H1 (cell line): ENCODE measurements around the gene RAMP2. TPM values are rescaled to one million over a fixed set of nuclear protein-coding genes. Genes with fewer than 3 reads are reported as not detected.

ENCODE experiments used
- CTCF ChIA-PET: fragments of 300-600 bp; sonication (Branson Sonifier 250); formaldehyde crosslinking; loops from one replicate; lab custom pipeline; 2021; ENCODE audit not compliant: partially characterized antibody; lab: Charles Lee
- POLR2A ChIA-PET: fragments of 300-600 bp; sonication (Branson Sonifier 250); formaldehyde crosslinking; loops from one replicate; lab custom pipeline; 2021; ENCODE audit warnings: inconsistent platforms; ENCODE audit not compliant: partially characterized antibody; lab: Charles Lee
- DNase-seq, 2 experiments: peaks; one replicate each; pipeline versions ENCODE4 v3.0.0 to v3.0.0-alpha.2; 2010 to 2022; ENCODE audit warnings: low spot score in 2 of 2, low read depth in 1 of 2, mixed read lengths in 1 of 2
- FAIRE-seq: peaks from 2 replicates; lab custom pipeline; 2011; peaks lifted over from hg19 to GRCh38; lab: Jason Lieb, UNC
- H2AFZ ChIP-seq: 2 replicates; pipeline ENCODE4 v1.8.1; 2012; ENCODE audit warnings: low read length, inconsistent platforms
- H2AK5ac ChIP-seq: 2 replicates; pipeline ENCODE4 v1.6.1; 2013; ENCODE audit warnings: low read depth, low read length
- H2BK120ac ChIP-seq: replicated peaks from 2 replicates; pipeline ENCODE3; 2013; ENCODE audit warnings: low read depth, low read length, inconsistent platforms
- H2BK12ac ChIP-seq: 2 replicates; pipeline ENCODE4 v1.6.1; 2013; ENCODE audit warnings: low read depth, low read length
- H2BK15ac ChIP-seq: 2 replicates; pipeline ENCODE4 v1.6.1; 2013; ENCODE audit warnings: low read length
- H2BK20ac ChIP-seq: 2 replicates; pipeline ENCODE4 v1.6.1; 2013; ENCODE audit warnings: low read length
- H2BK5ac ChIP-seq: 2 replicates; pipeline ENCODE4 v1.6.1; 2013; ENCODE audit warnings: low read depth, low read length
- H3K14ac ChIP-seq: 2 replicates; pipeline ENCODE4 v1.6.1; 2013; ENCODE audit warnings: inconsistent platforms; ENCODE audit not compliant: insufficient read length
- H3K18ac ChIP-seq: 2 replicates; pipeline ENCODE4 v1.6.1; 2013; ENCODE audit warnings: low read length; ENCODE audit errors: extremely low read depth
- H3K23ac ChIP-seq: 2 replicates; pipeline ENCODE4 v1.6.1; 2013; ENCODE audit warnings: inconsistent platforms; ENCODE audit not compliant: insufficient read length
- H3K23me2 ChIP-seq: 2 replicates; pipeline ENCODE4 v1.6.1; 2013; ENCODE audit warnings: low read depth, low read length
- H3K27ac ChIP-seq: 2 replicates; pipeline ENCODE4 v1.6.1; 2011; ENCODE audit warnings: low read depth, low read length, inconsistent platforms
- H3K27me3 ChIP-seq, 4 experiments: replicated peaks in 1 of 4; 1 replicate in 1 of 4; 2 replicates in 3 of 4; pipeline versions ENCODE4 v1.6.1 to v1.8.1; 2011 to 2013; ENCODE audit warnings: low read length in 3 of 4, mild to moderate bottlenecking in 3 of 4, inconsistent platforms in 2 of 4, mixed read lengths in 2 of 4, moderate library complexity in 1 of 4; ENCODE audit not compliant: control insufficient read depth in 3 of 4, insufficient read depth in 3 of 4; ENCODE audit errors: extremely low read depth in 1 of 4
- H3K36me3 ChIP-seq, 4 experiments: 2 replicates each; pipeline versions ENCODE4 v1.6.1 to v1.8.1; 2011 to 2013; ENCODE audit warnings: mild to moderate bottlenecking in 4 of 4, low read length in 3 of 4, moderate library complexity in 2 of 4, control low read depth in 1 of 4, inconsistent platforms in 1 of 4; ENCODE audit not compliant: insufficient read depth in 4 of 4, control insufficient read depth in 2 of 4
- H3K4ac ChIP-seq: replicated peaks from 2 replicates; pipeline ENCODE3; 2013; ENCODE audit warnings: low read length, low read depth, mixed read lengths, inconsistent platforms; ENCODE audit not compliant: insufficient read length
- H3K4me1 ChIP-seq, 4 experiments: replicated peaks in 1 of 4; 1 replicate in 1 of 4; 2 replicates in 3 of 4; pipeline versions ENCODE4 v1.6.1 to v1.8.1; 2011 to 2013; ENCODE audit warnings: low read length in 3 of 4, inconsistent platforms in 2 of 4, mixed read lengths in 1 of 4; ENCODE audit not compliant: insufficient read depth in 4 of 4, control insufficient read depth in 3 of 4
- H3K4me2 ChIP-seq, 2 experiments: 2 replicates each; pipeline versions ENCODE4 v1.6.1 to v1.8.1; 2011 to 2013; ENCODE audit warnings: low read depth in 2 of 2, low read length in 2 of 2, control low read depth in 1 of 2, inconsistent platforms in 1 of 2, mild to moderate bottlenecking in 1 of 2; ENCODE audit not compliant: insufficient read depth in 1 of 2
- H3K4me3 ChIP-seq, 4 experiments: fragments of 200-600, 300-600 bp in 1 of 4; sonication (generic), shearing (Covaris generic), sonication (Bioruptor Twin) in 1 of 4; 2 replicates each; pipeline versions ENCODE4 v1.5.1 to v1.8.1; 2011 to 2016; ENCODE audit warnings: low read length in 4 of 4, low read depth in 3 of 4, control low read depth in 2 of 4, inconsistent platforms in 2 of 4, mild to moderate bottlenecking in 2 of 4, mixed read lengths in 1 of 4, moderate library complexity in 1 of 4; ENCODE audit not compliant: insufficient read depth in 2 of 4; ENCODE audit errors: extremely low read depth in 1 of 4
- H3K56ac ChIP-seq: replicated peaks from 2 replicates; pipeline ENCODE3; 2013; ENCODE audit warnings: low read depth, mild to moderate bottlenecking, mixed read lengths, low read length, inconsistent platforms; ENCODE audit not compliant: insufficient read length
- H3K79me1 ChIP-seq: 2 replicates; pipeline ENCODE4 v1.6.1; 2013; ENCODE audit warnings: low read depth, low read length, control low read depth
- H3K79me2 ChIP-seq, 2 experiments: 2 replicates each; pipeline versions ENCODE4 v1.6.1 to v1.8.1; 2012 to 2013; ENCODE audit warnings: low read length in 2 of 2, mild to moderate bottlenecking in 2 of 2, inconsistent platforms in 1 of 2; ENCODE audit not compliant: insufficient read depth in 2 of 2, control insufficient read depth in 1 of 2
- H3K9ac ChIP-seq, 4 experiments: replicated peaks in 1 of 4; 1 replicate in 1 of 4; 2 replicates in 3 of 4; pipeline versions ENCODE4 v1.6.1 to v1.8.1; 2011 to 2013; ENCODE audit warnings: low read depth in 3 of 4, low read length in 3 of 4, control low read depth in 2 of 4, mild to moderate bottlenecking in 2 of 4, moderate library complexity in 2 of 4, inconsistent platforms in 1 of 4; ENCODE audit errors: extremely low read depth in 1 of 4
- H3K9me3 ChIP-seq, 2 experiments: 2 replicates each; pipeline versions ENCODE4 v1.6.1 to v1.8.1; 2012 to 2013; ENCODE audit warnings: mild to moderate bottlenecking in 2 of 2, moderate library complexity in 2 of 2, control low read depth in 1 of 2, inconsistent platforms in 1 of 2, low read depth in 1 of 2, low read length in 1 of 2, mixed read lengths in 1 of 2; ENCODE audit not compliant: insufficient read depth in 2 of 2
- H4K20me1 ChIP-seq, 2 experiments: replicated peaks in 1 of 2; 2 replicates each; pipeline versions ENCODE3 to v1.8.1; 2011 to 2013; ENCODE audit warnings: inconsistent platforms in 2 of 2, low read length in 2 of 2, mild to moderate bottlenecking in 1 of 2; ENCODE audit not compliant: insufficient read depth in 2 of 2, control insufficient read depth in 1 of 2
- H4K5ac ChIP-seq: 2 replicates; pipeline ENCODE4 v1.6.1; 2013; ENCODE audit warnings: low read length, low read depth, mixed read lengths, inconsistent platforms; ENCODE audit not compliant: insufficient read length
- H4K8ac ChIP-seq: 2 replicates; pipeline ENCODE4 v1.8.0; 2013; ENCODE audit warnings: mild to moderate bottlenecking, moderate library complexity, low read length, inconsistent platforms; ENCODE audit not compliant: insufficient read depth; ENCODE audit errors: extremely low read depth
- H4K91ac ChIP-seq: replicated peaks from 2 replicates; pipeline ENCODE3; 2013; ENCODE audit warnings: low read length, mixed read lengths, inconsistent platforms; ENCODE audit not compliant: insufficient read length
- BCL11A ChIP-seq, 2 experiments: IDR thresholded peaks; one replicate each; pipeline ENCODE4 v1.6.1; 2011; ENCODE audit warnings: low read depth in 2 of 2, low read length in 2 of 2, mild to moderate bottlenecking in 2 of 2
- BRCA1 ChIP-seq: IDR thresholded peaks from 2 replicates; pipeline ENCODE4 v1.6.1; 2012; ENCODE audit warnings: low read depth, low read length, improper control_type of control experiment
- CBX8 ChIP-seq: fragments of 300-800, 300-1000 bp; sonication (generic); IDR thresholded peaks from 2 replicates; pipeline ENCODE4 v1.7.1; 2016; ENCODE audit warnings: low read depth, low read length, borderline replicate concordance
- CHD1 ChIP-seq: IDR thresholded peaks from 2 replicates; pipeline ENCODE4 v1.6.1; 2012; ENCODE audit warnings: low read depth, low read length, improper control_type of control experiment
- EGR1 ChIP-seq: IDR thresholded peaks from 2 replicates; pipeline ENCODE4 v1.6.1; 2011; ENCODE audit warnings: low read depth, low read length, borderline replicate concordance
- EP300 ChIP-seq, 2 experiments: IDR thresholded peaks; 1 replicate in 1 of 2; 2 replicates in 1 of 2; pipeline ENCODE4 v1.6.1; 2011 to 2012; ENCODE audit warnings: low read depth in 2 of 2, low read length in 2 of 2, mild to moderate bottlenecking in 2 of 2, borderline replicate concordance in 1 of 2, inconsistent platforms in 1 of 2, moderate library complexity in 1 of 2
- SAP30 ChIP-seq: fragments of 300-600 bp; sonication (generic); IDR thresholded peaks from 2 replicates; pipeline ENCODE4 v1.7.1; 2012; ENCODE audit warnings: low read length, moderate library complexity, mild to moderate bottlenecking, inconsistent platforms; ENCODE audit not compliant: insufficient read depth, insufficient replicate concordance
- SP4 ChIP-seq: IDR thresholded peaks from 2 replicates; pipeline ENCODE4 v1.6.1; 2012; ENCODE audit warnings: low read length, inconsistent platforms
- TAF7 ChIP-seq: optimal IDR thresholded peaks from 2 replicates; pipeline ENCODE3; 2011; ENCODE audit warnings: low read depth, mild to moderate bottlenecking, inconsistent platforms, low read length, moderate library complexity, borderline replicate concordance
- WGBS, 2 experiments: shearing (Covaris generic) in 1 of 2; methylation state at CpG; one replicate each; pipeline versions ENCODE4 v1.1.6 to v1.1.7; 2013 to 2015; ENCODE audit warnings: low lambda C conversion rate in 2 of 2, mixed read lengths in 2 of 2, inconsistent platforms in 1 of 2, low coverage in 1 of 2, missing lambda C conversion rate in 1 of 2; ENCODE audit not compliant: insufficient replicate concordance in 2 of 2, insufficient coverage in 1 of 2, insufficient read length in 1 of 2; ENCODE audit errors: extremely low coverage in 1 of 2, missing lambda C conversion rate in 1 of 2; 5-methylcytosine and 5-hydroxymethylcytosine counted together
- polyA plus RNA-seq, 7 experiments: library from polyadenylated mRNA; depleted of rRNA in 3 of 7; stranded (reverse) in 5 of 7; unstranded in 2 of 7; fragments of >200 nt in 5 of 7; fragments of 200-250 nt in 2 of 7; gene quantifications; 1 replicate in 5 of 7; 2 replicates in 1 of 7; 4 replicates in 1 of 7; pipeline versions ENCODE4 v1.2.1 to v1.2.3, GENCODE V29; 2011 to 2013; ENCODE audit warnings: missing spikeins in 2 of 7, mixed read lengths in 2 of 7
- total RNA-seq: library from RNA; stranded (reverse); fragmentation: NEBNext Ultra II Directional; extraction: Animal tissue kit (Norgen Biotek cat#: 25700); gene quantifications from 2 replicates; pipeline ENCODE4 v1.2.1, GENCODE V29; 2021
- TF ChIP-seq, protein P1 (sequence below): IDR thresholded peaks from 2 replicates; pipeline ENCODE4 v1.6.1; 2011; ENCODE audit warnings: low read length, improper control_type of control experiment
- TF ChIP-seq, protein P2 (sequence below): IDR thresholded peaks from 2 replicates; pipeline ENCODE4 v1.6.1; 2012; ENCODE audit warnings: inconsistent platforms

RAMP2 gene
- total and polyA plus RNA-seq, 2 of the 8 experiments (the other 6 are each of a cell fraction or from before 2014, with no cell fraction given) = 13.4 to 41.7 TPM

DNA sequence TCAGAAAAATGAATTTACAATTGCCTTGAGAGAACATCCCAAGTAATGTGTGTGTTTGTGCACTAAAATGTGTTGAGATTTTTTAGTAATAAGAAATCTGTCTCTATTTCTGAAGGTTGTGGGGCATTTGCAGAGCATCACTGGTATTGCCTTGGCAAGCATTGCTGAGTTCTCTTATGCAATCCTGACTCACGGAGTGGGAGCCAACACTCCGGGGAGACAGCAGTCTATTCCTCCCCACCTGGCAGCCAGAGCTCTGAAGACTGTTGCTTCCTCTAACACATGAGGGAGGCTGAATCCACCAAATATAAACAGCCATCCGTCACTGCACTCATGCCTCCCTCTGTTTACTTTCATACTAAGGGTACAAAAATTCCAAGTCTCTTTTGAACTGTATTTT lies 48.2 kb downstream of the RAMP2 start:
- no peaks in the 10 kb centered on the region for H3K4me1 ChIP-seq
- no peak overlapping the region for H3K4ac ChIP-seq
- no peak for FAIRE-seq
- no peaks in the 10 kb centered on the region for H4K20me1 ChIP-seq
- no peak overlapping the region for H3K4me2 ChIP-seq
- H2BK12ac ChIP-seq = no peak overlapping the region
- no peak overlapping the region for H3K4me3 ChIP-seq
- H2BK120ac ChIP-seq = no peak overlapping the region
- ChIA-PET CTCF (interaction anchor here (4.3 kb wide), 1 partner anchor 10 kb away, joined by 24 read pairs; no protein-coding TSS in a partner anchor), POLR2A (interaction anchor here (0.7 kb wide), 2 partner anchors 13 to 68 kb away, joined by 3 read pairs; no protein-coding TSS in a partner anchor)
- no peak overlapping the region for H4K8ac ChIP-seq
- WGBS, 2 experiments = 94% methylated on average over 3 of the region's 3 CpGs; no CpG with 5 or more reads in 1 of the 2 experiments
- no peak overlapping the region for H2AK5ac ChIP-seq
- H3K56ac ChIP-seq = no peak overlapping the region
- H2AFZ ChIP-seq = no peak overlapping the region
- no peaks in the 10 kb centered on the region for H3K23me2 ChIP-seq
- H3K27me3 ChIP-seq = peaks cover 0 to 1% (median 0%) of the 10 kb centered on the region in 4 experiments; a peak in 1 of 7 replicates
- no peaks in the 10 kb centered on the region for H3K9me3 ChIP-seq
- no peak overlapping the region for H4K5ac ChIP-seq
- H2BK20ac ChIP-seq = no peak overlapping the region
- no peak overlapping the region for H4K91ac ChIP-seq
- H3K23ac ChIP-seq = no peak overlapping the region
- no peak overlapping the region for H3K9ac ChIP-seq
- H3K79me1 ChIP-seq = no peaks in the 10 kb centered on the region
- no peak overlapping the region for H3K18ac ChIP-seq
- no peaks in the 10 kb centered on the region for H3K79me2 ChIP-seq
- no peak overlapping the region for H2BK15ac ChIP-seq
- H3K14ac ChIP-seq = no peak overlapping the region
- peaks cover 3 to 23% (median 15%) of the 10 kb centered on the region in 4 experiments; a peak in 7 of 8 replicates for H3K36me3 ChIP-seq
- DNase-seq = no peak
- no peak overlapping the region for H3K27ac ChIP-seq
- H2BK5ac ChIP-seq = no peak overlapping the region
- TF ChIP-seq BRCA1 (no peak), SAP30 (no peak), CHD1 (no peak), EP300 (IDR thresholded peaks at IDR 0.05; ENCODE audit: borderline replicate concordance in 1 of 2, low read depth in 2 of 2, low read length in 2 of 2) (no peak), TAF7 (no peak), CBX8 (no peak), EGR1 (no peak), BCL11A (IDR thresholded peaks at IDR 0.05; ENCODE audit: low read depth in 2 of 2, low read length in 2 of 2) (no peak), SP4 (no peak)
- TF ChIP-seq, protein P1, sequence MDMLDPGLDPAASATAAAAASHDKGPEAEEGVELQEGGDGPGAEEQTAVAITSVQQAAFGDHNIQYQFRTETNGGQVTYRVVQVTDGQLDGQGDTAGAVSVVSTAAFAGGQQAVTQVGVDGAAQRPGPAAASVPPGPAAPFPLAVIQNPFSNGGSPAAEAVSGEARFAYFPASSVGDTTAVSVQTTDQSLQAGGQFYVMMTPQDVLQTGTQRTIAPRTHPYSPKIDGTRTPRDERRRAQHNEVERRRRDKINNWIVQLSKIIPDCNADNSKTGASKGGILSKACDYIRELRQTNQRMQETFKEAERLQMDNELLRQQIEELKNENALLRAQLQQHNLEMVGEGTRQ = no peak
- TF ChIP-seq, protein P2, sequence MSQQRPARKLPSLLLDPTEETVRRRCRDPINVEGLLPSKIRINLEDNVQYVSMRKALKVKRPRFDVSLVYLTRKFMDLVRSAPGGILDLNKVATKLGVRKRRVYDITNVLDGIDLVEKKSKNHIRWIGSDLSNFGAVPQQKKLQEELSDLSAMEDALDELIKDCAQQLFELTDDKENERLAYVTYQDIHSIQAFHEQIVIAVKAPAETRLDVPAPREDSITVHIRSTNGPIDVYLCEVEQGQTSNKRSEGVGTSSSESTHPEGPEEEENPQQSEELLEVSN = no peak
